Panc1 (cell line): ENCODE data around the gene MRPS11.
A peak's percentile ranks its signal among the peaks of the same experiment; 100 is the strongest.

Source experiments
- POLR2AphosphoS5 ChIP-seq: IDR thresholded peaks from 2 replicates; pipeline ENCODE4 v1.6.1; 2012; ENCODE audit warnings: mild to moderate bottlenecking, low read depth, low read length, moderate library complexity
- SIN3A ChIP-seq: IDR thresholded peaks from 2 replicates; pipeline ENCODE4 v1.6.1; 2012; ENCODE audit warnings: low read depth, mild to moderate bottlenecking, low read length, moderate library complexity, borderline replicate concordance; ENCODE audit not compliant: insufficient read depth
- TF ChIP-seq, protein P1 (sequence below): fragments of 450-650 bp; IDR thresholded peaks from 2 replicates; pipeline ENCODE4 v1.5.1; 2017; ENCODE audit warnings: mild to moderate bottlenecking

DNA sequence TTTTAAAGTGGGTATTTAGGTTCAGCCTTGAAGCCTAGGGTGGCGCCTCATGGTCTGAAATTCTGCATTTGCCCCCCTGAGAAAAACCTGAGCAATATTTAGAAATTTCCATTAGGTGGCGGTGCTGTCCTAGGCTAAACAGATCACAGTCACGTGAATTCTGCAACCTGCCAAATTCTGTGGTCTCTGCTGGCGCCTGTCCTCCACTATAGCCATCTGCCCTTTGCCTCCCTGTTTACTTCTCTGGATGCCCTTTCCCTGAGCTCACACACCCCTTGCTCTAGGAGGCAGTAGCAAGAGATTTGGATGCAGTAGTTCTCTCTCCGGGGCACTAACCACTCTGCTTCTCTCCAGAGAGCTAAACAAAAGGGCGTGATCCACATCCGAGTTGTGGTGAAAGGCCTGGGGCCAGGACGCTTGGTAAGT is 9.1 kb downstream of the MRPS11 start:
- TF ChIP-seq, protein P1, sequence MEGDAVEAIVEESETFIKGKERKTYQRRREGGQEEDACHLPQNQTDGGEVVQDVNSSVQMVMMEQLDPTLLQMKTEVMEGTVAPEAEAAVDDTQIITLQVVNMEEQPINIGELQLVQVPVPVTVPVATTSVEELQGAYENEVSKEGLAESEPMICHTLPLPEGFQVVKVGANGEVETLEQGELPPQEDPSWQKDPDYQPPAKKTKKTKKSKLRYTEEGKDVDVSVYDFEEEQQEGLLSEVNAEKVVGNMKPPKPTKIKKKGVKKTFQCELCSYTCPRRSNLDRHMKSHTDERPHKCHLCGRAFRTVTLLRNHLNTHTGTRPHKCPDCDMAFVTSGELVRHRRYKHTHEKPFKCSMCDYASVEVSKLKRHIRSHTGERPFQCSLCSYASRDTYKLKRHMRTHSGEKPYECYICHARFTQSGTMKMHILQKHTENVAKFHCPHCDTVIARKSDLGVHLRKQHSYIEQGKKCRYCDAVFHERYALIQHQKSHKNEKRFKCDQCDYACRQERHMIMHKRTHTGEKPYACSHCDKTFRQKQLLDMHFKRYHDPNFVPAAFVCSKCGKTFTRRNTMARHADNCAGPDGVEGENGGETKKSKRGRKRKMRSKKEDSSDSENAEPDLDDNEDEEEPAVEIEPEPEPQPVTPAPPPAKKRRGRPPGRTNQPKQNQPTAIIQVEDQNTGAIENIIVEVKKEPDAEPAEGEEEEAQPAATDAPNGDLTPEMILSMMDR = peak; percentile 79
- no peak for TF ChIP-seq SIN3A
- no peak for TF ChIP-seq POLR2AphosphoS5
